ENCODE measurements around the gene MMP24OS. TPM values are rescaled to one million over a fixed set of nuclear protein-coding genes. Genes with fewer than 3 reads are reported as not detected.

Gene MMP24OS
- polyA plus RNA-seq, 1 experiment = 47.6 TPM

DNA sequence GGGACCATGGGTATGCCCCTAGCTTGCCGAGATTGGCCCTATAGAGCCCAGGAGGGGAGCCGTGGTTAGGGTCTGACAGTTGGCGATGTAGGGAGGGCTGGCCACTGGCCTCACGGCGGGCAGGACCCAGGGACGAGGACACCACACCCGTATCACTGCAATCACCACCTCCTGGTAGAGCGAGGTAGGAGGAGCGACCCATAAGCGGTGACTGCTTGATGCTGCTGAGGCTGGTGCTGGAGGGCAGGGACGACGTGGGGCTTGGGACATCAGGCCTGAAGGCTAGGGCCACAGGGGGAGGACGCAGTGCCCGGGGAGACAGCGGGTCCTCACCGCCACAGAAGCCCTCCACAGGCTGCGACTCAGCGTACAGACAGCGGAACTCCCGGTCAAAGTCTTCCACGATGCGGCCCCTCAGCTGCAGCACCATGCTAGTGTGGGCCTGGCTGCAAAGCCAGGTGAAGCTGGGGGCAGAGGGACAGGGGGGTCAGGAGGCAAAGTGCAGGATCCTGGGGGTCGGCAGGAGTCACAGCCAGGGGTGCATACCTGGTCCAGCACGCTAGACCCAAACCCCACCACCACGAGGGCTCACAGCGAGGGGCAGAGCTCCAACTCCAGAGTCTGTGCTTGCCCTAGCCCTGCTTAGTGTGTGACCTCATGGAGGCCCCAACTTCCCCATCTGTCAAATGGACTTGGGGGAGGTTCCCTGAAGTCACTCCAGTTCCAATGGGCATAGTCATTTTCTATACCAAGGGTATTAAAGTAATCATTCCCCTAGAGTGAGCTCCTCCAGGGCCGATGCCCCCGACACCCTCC lies 9.8 kb upstream of the MMP24OS start:
- CTCF ChIA-PET = interaction anchor here (4.9 kb wide), 1 partner anchor 16 kb away, joined by 46 read pairs; no protein-coding TSS in a partner anchor
- no peak for DNase-seq (ENCODE audit: low read depth)
- POLR2A ChIA-PET = no interaction called here
- Histone ChIP-seq H3K27me3 (ENCODE audit: control insufficient read depth, insufficient read depth, low read length) (no peaks in the 10 kb centered on the region), H3K4me3 (ENCODE audit: low read depth, low read length) (no peak overlapping the region), H3K36me3 (ENCODE audit: control insufficient read depth, insufficient read depth, low read length) (no peaks in the 10 kb centered on the region)
- TF ChIP-seq, protein P1, sequence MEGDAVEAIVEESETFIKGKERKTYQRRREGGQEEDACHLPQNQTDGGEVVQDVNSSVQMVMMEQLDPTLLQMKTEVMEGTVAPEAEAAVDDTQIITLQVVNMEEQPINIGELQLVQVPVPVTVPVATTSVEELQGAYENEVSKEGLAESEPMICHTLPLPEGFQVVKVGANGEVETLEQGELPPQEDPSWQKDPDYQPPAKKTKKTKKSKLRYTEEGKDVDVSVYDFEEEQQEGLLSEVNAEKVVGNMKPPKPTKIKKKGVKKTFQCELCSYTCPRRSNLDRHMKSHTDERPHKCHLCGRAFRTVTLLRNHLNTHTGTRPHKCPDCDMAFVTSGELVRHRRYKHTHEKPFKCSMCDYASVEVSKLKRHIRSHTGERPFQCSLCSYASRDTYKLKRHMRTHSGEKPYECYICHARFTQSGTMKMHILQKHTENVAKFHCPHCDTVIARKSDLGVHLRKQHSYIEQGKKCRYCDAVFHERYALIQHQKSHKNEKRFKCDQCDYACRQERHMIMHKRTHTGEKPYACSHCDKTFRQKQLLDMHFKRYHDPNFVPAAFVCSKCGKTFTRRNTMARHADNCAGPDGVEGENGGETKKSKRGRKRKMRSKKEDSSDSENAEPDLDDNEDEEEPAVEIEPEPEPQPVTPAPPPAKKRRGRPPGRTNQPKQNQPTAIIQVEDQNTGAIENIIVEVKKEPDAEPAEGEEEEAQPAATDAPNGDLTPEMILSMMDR (IDR thresholded peaks at IDR 0.05; ENCODE audit: insufficient read depth, low read depth, low read length) = no peak

DNA sequence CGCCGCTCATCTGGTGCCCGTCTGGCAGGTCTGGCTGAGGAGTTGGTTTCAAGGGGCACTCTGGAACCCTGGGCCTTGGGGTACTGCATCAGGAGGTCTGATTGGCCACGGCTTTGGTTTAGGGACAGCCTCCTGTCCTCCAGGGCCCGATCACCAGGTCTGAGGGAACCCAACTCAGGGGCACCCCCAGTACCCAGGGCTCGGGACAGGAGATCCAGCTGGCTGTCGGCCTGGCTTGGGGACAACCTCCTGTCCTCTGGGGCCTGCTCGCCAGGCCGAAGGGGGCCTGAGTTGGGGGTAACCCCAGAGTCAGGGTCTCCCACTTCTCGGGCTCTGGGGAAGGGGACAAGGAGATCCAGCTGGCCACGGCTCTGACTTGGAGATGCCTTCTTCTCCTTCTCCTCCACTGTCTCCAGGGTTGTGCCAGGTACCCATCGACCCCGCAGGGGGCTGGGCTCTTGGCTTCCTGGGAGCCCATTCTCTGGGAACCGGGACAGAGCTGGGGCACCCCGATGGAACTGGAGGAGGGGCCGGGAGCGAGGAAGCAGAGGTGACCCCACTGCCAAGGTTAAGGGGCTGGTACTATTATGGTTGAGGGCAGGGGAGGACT lies 9.1 kb upstream of the MMP24OS start:
- ChIA-PET POLR2A (no interaction called here), CTCF (interaction anchor here (4.9 kb wide), 1 partner anchor 17 kb away, joined by 46 read pairs; no protein-coding TSS in a partner anchor)
- Histone ChIP-seq H3K4me3 (ENCODE audit: low read depth, low read length) (no peak overlapping the region), H3K36me3 (ENCODE audit: control insufficient read depth, insufficient read depth, low read length) (no peaks in the 10 kb centered on the region), H3K27me3 (ENCODE audit: control insufficient read depth, insufficient read depth, low read length) (no peaks in the 10 kb centered on the region)
- no peak for DNase-seq (ENCODE audit: low read depth)
- TF ChIP-seq, protein P1 (IDR thresholded peaks at IDR 0.05; ENCODE audit: insufficient read depth, low read depth, low read length) = no peak

DNA sequence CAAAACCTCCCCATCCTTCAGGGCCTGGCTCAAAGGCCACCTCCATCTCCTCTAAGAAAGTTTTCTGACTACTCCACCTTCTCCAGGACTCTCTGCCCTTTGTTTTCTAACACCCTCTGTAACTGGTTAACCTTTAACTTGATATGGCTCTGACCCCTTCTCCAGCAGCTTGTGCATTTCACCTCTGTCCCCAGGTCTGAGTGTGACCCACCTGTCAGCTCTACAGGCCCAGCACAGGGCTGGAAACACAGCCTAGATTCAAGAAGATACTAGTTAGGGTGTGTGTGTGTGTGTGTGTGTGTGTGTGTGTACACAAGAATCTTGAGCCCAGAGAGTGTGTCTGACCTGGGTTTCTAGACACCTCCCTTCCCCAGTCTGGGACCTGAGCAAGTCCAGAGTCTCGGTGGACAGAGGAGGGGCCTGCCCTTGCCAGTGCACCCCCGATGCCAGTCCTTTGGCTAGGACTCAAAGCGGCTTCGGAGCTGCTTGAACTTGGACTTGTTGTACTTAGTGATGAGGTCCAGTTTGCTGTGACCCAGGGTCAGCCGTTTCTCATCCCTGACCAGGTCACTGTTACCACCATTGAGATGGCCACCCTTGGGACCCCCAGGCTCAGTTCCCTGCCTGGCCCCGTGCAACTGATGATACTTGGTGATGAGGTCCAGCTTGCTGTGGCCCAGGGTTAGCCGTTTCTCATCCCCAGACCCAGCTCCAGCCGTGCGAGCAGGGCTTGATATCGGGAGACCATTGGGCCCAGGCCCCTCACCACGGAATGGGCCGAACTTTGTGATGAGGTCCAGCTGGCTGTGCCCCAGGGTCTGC lies 8.4 kb upstream of the MMP24OS start:
- TF ChIP-seq, protein P1 (IDR thresholded peaks at IDR 0.05; ENCODE audit: insufficient read depth, low read depth, low read length) = no peak
- ChIA-PET CTCF (interaction anchor here (4.9 kb wide), 1 partner anchor 18 kb away, joined by 46 read pairs; no protein-coding TSS in a partner anchor), POLR2A (no interaction called here)
- H3K4me3 ChIP-seq (ENCODE audit: low read depth, low read length) = no peak overlapping the region
- no peaks in the 10 kb centered on the region for H3K27me3 ChIP-seq (ENCODE audit: control insufficient read depth, insufficient read depth, low read length)
- no peak for DNase-seq (ENCODE audit: low read depth)
- H3K36me3 ChIP-seq (ENCODE audit: control insufficient read depth, insufficient read depth, low read length) = no peaks in the 10 kb centered on the region

DNA sequence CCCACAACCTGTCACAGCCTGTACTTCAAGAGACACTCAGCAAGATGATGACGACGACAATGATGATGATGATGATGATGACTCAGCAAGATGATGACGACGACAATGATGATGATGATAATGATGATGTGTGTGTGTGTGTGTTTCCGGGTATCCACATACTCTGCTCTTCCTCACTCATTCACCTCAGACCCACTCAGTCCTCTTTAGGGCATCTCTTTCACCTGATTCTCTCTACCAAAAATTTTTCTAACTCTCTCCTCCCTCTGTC lies 7.8 kb upstream of the MMP24OS start:
- DNase-seq (ENCODE audit: low read depth) = no peak
- Histone ChIP-seq H3K36me3 (ENCODE audit: control insufficient read depth, insufficient read depth, low read length) (no peaks in the 10 kb centered on the region; the same call in none of the 2 replicates), H3K27me3 (ENCODE audit: control insufficient read depth, insufficient read depth, low read length) (no peaks in the 10 kb centered on the region), H3K4me3 (ENCODE audit: low read depth, low read length) (no peak overlapping the region)
- TF ChIP-seq, protein P1 (IDR thresholded peaks at IDR 0.05; ENCODE audit: insufficient read depth, low read depth, low read length) = no peak
- ChIA-PET CTCF (no interaction called here), POLR2A (no interaction called here)

Data from BJ (cell line).